PC-9 (cell line): ENCODE data around the gene PHEX. TPM values are rescaled to one million over a fixed set of nuclear protein-coding genes. Genes with fewer than 3 reads are reported as not detected.

Experiments
- Bru-seq: library from RNA; stranded (reverse); fragments of 400-500 nt; gene quantifications from one replicate; lab custom pipeline; 2021; lab: Mats Ljungman, UMichigan
- BruChase-seq, 2 experiments: library from RNA; stranded (reverse); fragments of 400-500 nt; gene quantifications; one replicate each; lab custom pipeline; 2021; lab: Mats Ljungman, UMichigan
- BruUV-seq: library from RNA; stranded (reverse); fragments of 400-500 nt; replicated peaks from 2 replicates; lab custom pipeline; 2021; lab: Mats Ljungman, UMichigan
- CTCF ChIA-PET: fragments of 300-600 bp; sonication (Branson Sonifier 250); formaldehyde crosslinking; loops from one replicate; lab custom pipeline; 2022; ENCODE audit warnings: antibody characterized with exemption; lab: Charles Lee
- POLR2A ChIA-PET: fragments of 300-600 bp; sonication (Branson Sonifier 250); formaldehyde crosslinking; loops from one replicate; lab custom pipeline; 2022; ENCODE audit warnings: antibody characterized with exemption; ENCODE audit not compliant: unreplicated experiment; lab: Charles Lee
- DNase-seq, 2 experiments: peaks; one replicate each; pipeline versions ENCODE4 v3.0.0 to v3.0.0-alpha.2; 2015 to 2022; ENCODE audit warnings: mixed read lengths in 1 of 2
- H2AFZ ChIP-seq: fragments of 200-600 bp; sonication (generic); 2 replicates; pipeline ENCODE4 v1.8.1; 2017; ENCODE audit warnings: antibody characterized with exemption
- H3F3A ChIP-seq: fragments of 200-600 bp; sonication (generic); 2 replicates; pipeline ENCODE4 v1.8.1; 2017; ENCODE audit warnings: antibody characterized with exemption, mild to moderate bottlenecking, low read depth; ENCODE audit not compliant: insufficient read depth
- H3K27ac ChIP-seq: fragments of 200-600 bp; sonication (generic); 2 replicates; pipeline ENCODE4 v1.6.1; 2016; ENCODE audit warnings: mixed run types
- H3K27me3 ChIP-seq: fragments of 200-600 bp; sonication (generic); 2 replicates; pipeline ENCODE4 v1.6.1; 2016; ENCODE audit warnings: low read depth, mixed run types; ENCODE audit not compliant: insufficient read depth
- H3K36me3 ChIP-seq: fragments of 200-600 bp; sonication (generic); 2 replicates; pipeline ENCODE4 v1.6.1; 2016; ENCODE audit warnings: low read depth, mixed run types
- H3K4me1 ChIP-seq: fragments of 200-600 bp; sonication (generic); replicated peaks from 2 replicates; pipeline ENCODE4 v1.6.1; 2016; ENCODE audit warnings: mixed run types; ENCODE audit not compliant: insufficient read depth
- H3K4me2 ChIP-seq: fragments of 200-600 bp; sonication (generic); 2 replicates; pipeline ENCODE4 v1.6.1; 2017; ENCODE audit warnings: mixed run types
- H3K4me3 ChIP-seq: fragments of 200-600 bp; sonication (generic); 2 replicates; pipeline ENCODE4 v1.6.1; 2016; ENCODE audit warnings: mixed run types
- H3K79me2 ChIP-seq: fragments of 200-600 bp; sonication (generic); 2 replicates; pipeline ENCODE4 v1.6.1; 2017; ENCODE audit warnings: low read depth, mixed run types
- H3K9me2 ChIP-seq: fragments of 200-600 bp; sonication (generic); 2 replicates; pipeline ENCODE4 v1.8.1; 2017; ENCODE audit warnings: mild to moderate bottlenecking; ENCODE audit not compliant: insufficient read depth
- H3K9me3 ChIP-seq: fragments of 200-600 bp; sonication (generic); 2 replicates; pipeline ENCODE4 v1.8.1; 2016; ENCODE audit warnings: low read depth; ENCODE audit not compliant: insufficient read depth
- H4K20me1 ChIP-seq: fragments of 200-600 bp; sonication (generic); 2 replicates; pipeline ENCODE4 v1.8.1; 2017; ENCODE audit not compliant: insufficient read depth
- EZH2 ChIP-seq: fragments of 200-600 bp; sonication (generic); IDR thresholded peaks from 2 replicates; pipeline ENCODE4 v1.8.0; 2017; ENCODE audit warnings: antibody characterized with exemption, low read depth
- intact Hi-C: fragments of 100-400 bp; cut with micrococcal nuclease; formaldehyde crosslinking; loops from one replicate; pipeline ENCODE4 v1.10.0; 2022; ENCODE audit not compliant: unreplicated experiment
- long read RNA-seq: library from polyadenylated mRNA; stranded (forward); transcript quantifications from one replicate; pipeline ENCODE4 v2.0.0, GENCODE V29; 2022
- total RNA-seq: library from RNA; stranded (reverse); gene quantifications from 2 replicates; pipeline ENCODE4 v1.2.3, GENCODE V29; 2021
- TF ChIP-seq, protein P1 (sequence below): fragments of 200-600 bp; sonication (generic); conservative IDR thresholded peaks from 2 replicates; pipeline ENCODE4 v1.6.1; 2017; ENCODE audit warnings: mixed run types, antibody characterized with exemption, mild to moderate bottlenecking, moderate library complexity

The PHEX gene
- total RNA-seq (2.1 and 3.5 TPM in 2 replicates), Bru-seq, nascent RNA (percentile 45 among the genes with signal in this experiment), BruChase-seq, experiment 1, labeled RNA remaining after a 2-hour chase (percentile 47 among the genes with signal in this experiment), BruChase-seq, experiment 2, labeled RNA remaining after a 6-hour chase (percentile 38 among the genes with signal in this experiment)
- long read RNA-seq, partial matches to known transcripts = 2 of 6 reads
- long read RNA-seq, other reads (novel, unspliced or antisense) = 4 of 6 reads

DNA sequence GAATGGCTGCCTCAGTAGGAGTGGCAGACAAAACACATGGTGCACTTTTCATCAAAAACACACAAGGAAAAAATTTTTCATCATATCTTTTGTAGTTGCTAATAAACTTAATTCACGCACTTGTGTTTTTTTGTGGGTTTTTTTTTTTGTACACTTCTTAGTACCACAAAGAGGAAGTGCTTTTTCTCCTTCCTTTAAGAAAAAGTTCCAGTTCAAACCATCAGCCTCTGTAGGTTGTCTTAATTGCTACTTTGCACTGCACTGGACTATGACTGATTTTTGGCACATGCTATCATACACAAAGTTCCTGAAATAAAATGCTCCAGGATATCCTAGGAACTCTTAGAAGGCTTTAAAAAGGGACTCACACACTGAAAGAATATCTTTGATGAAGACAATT, at the start of gene PHEX:
Gene PHEX, plus strand, starts transcription at position 242 of the 400 bp plus-strand sequence. CDS start 681 bp downstream, outside the sequence.
- H3K9me3 ChIP-seq = no peaks in the 10 kb centered on the region
- no peaks in the 10 kb centered on the region for H4K20me1 ChIP-seq
- H3F3A ChIP-seq = no peaks in the 10 kb centered on the region
- H3K4me2 ChIP-seq = no peak within 1 kb of the TSS
- H3K4me1 ChIP-seq = no peaks in the 10 kb centered on the region
- ChIA-PET POLR2A (no interaction called here), CTCF (no interaction called here)
- no peaks in the 10 kb centered on the region for H3K9me2 ChIP-seq
- no peak within 1 kb of the TSS for H2AFZ ChIP-seq
- no TSS peak for BruUV-seq
- H3K4me3 ChIP-seq = no peak within 1 kb of the TSS
- no peaks in the 10 kb centered on the region for H3K79me2 ChIP-seq
- intact Hi-C loops = no loop called here
- TF ChIP-seq, protein P1, sequence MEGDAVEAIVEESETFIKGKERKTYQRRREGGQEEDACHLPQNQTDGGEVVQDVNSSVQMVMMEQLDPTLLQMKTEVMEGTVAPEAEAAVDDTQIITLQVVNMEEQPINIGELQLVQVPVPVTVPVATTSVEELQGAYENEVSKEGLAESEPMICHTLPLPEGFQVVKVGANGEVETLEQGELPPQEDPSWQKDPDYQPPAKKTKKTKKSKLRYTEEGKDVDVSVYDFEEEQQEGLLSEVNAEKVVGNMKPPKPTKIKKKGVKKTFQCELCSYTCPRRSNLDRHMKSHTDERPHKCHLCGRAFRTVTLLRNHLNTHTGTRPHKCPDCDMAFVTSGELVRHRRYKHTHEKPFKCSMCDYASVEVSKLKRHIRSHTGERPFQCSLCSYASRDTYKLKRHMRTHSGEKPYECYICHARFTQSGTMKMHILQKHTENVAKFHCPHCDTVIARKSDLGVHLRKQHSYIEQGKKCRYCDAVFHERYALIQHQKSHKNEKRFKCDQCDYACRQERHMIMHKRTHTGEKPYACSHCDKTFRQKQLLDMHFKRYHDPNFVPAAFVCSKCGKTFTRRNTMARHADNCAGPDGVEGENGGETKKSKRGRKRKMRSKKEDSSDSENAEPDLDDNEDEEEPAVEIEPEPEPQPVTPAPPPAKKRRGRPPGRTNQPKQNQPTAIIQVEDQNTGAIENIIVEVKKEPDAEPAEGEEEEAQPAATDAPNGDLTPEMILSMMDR = no peak
- TF ChIP-seq EZH2 = no peak
- no peak within 1 kb of the TSS for H3K27ac ChIP-seq
- no peak for DNase-seq
- H3K36me3 ChIP-seq = no peaks in the 10 kb centered on the region
- no peaks in the 10 kb centered on the region for H3K27me3 ChIP-seq

DNA sequence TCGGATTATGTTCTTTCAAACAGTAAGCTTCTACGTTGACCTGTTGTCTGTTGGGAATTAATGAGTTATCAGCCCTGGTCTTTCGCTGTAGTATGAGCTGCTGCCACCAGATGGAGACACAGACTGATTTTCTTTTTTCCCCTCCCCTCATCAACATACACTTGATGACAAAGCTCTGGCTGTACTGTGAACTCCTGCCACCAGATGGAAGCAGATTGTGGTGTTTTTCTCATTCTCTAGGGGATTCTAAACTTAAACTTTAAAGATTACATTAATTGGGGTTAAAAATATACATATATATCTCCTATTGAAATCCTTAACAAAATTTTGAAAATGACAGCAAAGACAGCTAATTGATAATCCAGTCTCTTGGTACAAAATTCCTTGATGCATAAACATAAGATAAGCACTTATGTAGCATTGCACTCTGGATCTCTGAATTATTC, 46.8 kb upstream of the PHEX start:
- BruUV-seq = no TSS peak

DNA sequence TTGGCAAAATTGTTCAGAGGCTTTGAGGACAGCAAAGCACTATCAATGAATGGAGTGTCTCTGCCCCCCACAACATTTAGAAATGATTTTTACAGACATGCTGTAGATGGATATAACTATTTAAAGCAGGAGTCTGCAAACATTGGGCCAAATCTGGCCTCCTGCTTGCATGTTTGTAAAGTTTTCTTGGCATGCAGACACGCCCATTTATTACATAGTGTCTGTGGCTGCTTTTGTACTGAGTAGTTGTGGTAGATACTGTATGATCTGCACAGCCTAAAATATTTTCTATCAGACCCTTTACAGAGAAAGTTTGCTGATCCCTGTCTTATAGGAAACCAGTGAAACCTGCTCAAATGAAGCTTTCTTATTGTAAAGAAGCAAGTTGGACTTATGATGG, 45.5 kb upstream of the PHEX start:
- intact Hi-C loops = no loop called here
- Histone ChIP-seq H3K79me2 (no peaks in the 10 kb centered on the region), H3K27me3 (no peaks in the 10 kb centered on the region), H3K4me1 (peaks cover 5% of the 10 kb centered on the region; the same call in 1 of the 2 replicates), H2AFZ (no peak overlapping the region), H3K9me2 (no peaks in the 10 kb centered on the region), H3K4me3 (no peak overlapping the region), H3K36me3 (peaks cover 6% of the 10 kb centered on the region; the same call in 1 of the 2 replicates), H3K9me3 (no peaks in the 10 kb centered on the region), H3K27ac (0 out of 2 replicates have a peak overlapping the region, but pooled peaks have one; percentile 12), H4K20me1 (no peaks in the 10 kb centered on the region), H3K4me2 (no peak overlapping the region), H3F3A (peaks cover 8% of the 10 kb centered on the region; the same call in 1 of the 2 replicates)
- CTCF ChIA-PET = no interaction called here
- DNase-seq = peak in 1 of 2 experiments; percentile 40
- no TSS peak for BruUV-seq
- TF ChIP-seq, protein P1 = no peak
- no peak for TF ChIP-seq EZH2
- POLR2A ChIA-PET = no interaction called here

More for the DNA sequence above, 46.8 kb upstream of the PHEX start:
- Histone ChIP-seq H3K36me3 (peaks cover 6% of the 10 kb centered on the region; the same call in 1 of the 2 replicates), H3K4me2 (no peak overlapping the region), H3K27ac (0 out of 2 replicates have a peak overlapping the region, but pooled peaks have one; percentile 9), H3K79me2 (no peaks in the 10 kb centered on the region), H3K9me2 (no peaks in the 10 kb centered on the region), H3K9me3 (no peaks in the 10 kb centered on the region), H4K20me1 (no peaks in the 10 kb centered on the region), H3K4me3 (no peak overlapping the region), H2AFZ (no peak overlapping the region), H3K27me3 (no peaks in the 10 kb centered on the region), H3K4me1 (peaks cover 5% of the 10 kb centered on the region; the same call in 1 of the 2 replicates), H3F3A (peaks cover 8% of the 10 kb centered on the region; the same call in 1 of the 2 replicates)
- CTCF ChIA-PET = interaction anchor here (0.9 to 1.3 kb wide), 3 partner anchors 13 to 1917 kb away, joined by 3 to 16 read pairs (median 5); no protein-coding TSS in a partner anchor
- TF ChIP-seq, protein P1 = peak; percentile 94
- TF ChIP-seq EZH2 = no peak
- POLR2A ChIA-PET = interaction anchor here (0.6 kb wide), 1 partner anchor 12 kb away, joined by 4 read pairs; no protein-coding TSS in a partner anchor
- intact Hi-C loops = loop anchor here (1.0 to 2.0 kb wide), 5 partner anchors 151 to 1631 kb away; no protein-coding TSS in a partner anchor
- peak; percentile 61 for DNase-seq
